Aorta (tissue), 4 donors: Measurements from ENCODE around the gene BSPRY. TPM values are rescaled to one million over a fixed set of nuclear protein-coding genes. Genes with fewer than 3 reads are reported as not detected.

Experiments used
- polyA plus RNA-seq, 2 donors: library from polyadenylated mRNA; stranded (reverse); fragments of 200-250 nt; gene quantifications; one replicate each; pipeline ENCODE4 v1.2.3, GENCODE V29; 2013
- total RNA-seq, 2 donors: library from RNA; stranded (reverse); fragmentation: NEBNext Ultra II Directional; extraction: Animal tissue kit (Norgen Biotek cat#: 25700); gene quantifications; one replicate each; pipeline ENCODE4 v1.2.1, GENCODE V29; 2021
- donor health status: healthy with polysubstance abuse.
- donor health status: Bipolar disorder and iron deficiency.
- donor health status: DM: no; HTN: no; CAD: no.
- donor health status: DM: yes; HTN: yes; CAD: no.

Gene BSPRY
- total and polyA plus RNA-seq, 4 donors = 0.18 to 2.6 (median 0.34) TPM

Other genes starting within 250 kb of the BSPRY start
- 10 to 100 TPM; 13.2 to 14.0 TPM for gene SLC31A2, start 198.5 kb upstream of the BSPRY start, total RNA-seq
- gene SLC31A2, start 198.5 kb upstream of the BSPRY start, polyA plus RNA-seq = 10 to 100 TPM in 1 of 2 donors, 1 to 10 TPM in 1; 3.1 to 11.0 TPM
- 10 to 100 TPM; 26.4 to 48.3 TPM for gene FKBP15, start 128.3 kb upstream of the BSPRY start, total RNA-seq
- 10 to 100 TPM in 1 of 2 donors, 1 to 10 TPM in 1; 8.4 to 13.9 TPM for gene FKBP15, start 128.3 kb upstream of the BSPRY start, polyA plus RNA-seq
- gene SLC31A1, start 128.0 kb upstream of the BSPRY start, total RNA-seq = 10 to 100 TPM; 16.6 to 17.1 TPM
- 1 to 10 TPM; 6.0 to 9.4 TPM for gene SLC31A1, start 128.0 kb upstream of the BSPRY start, polyA plus RNA-seq
- 10 to 100 TPM; 23.1 to 23.8 TPM for gene CDC26, start 74.0 kb upstream of the BSPRY start, total RNA-seq
- gene CDC26, start 74.0 kb upstream of the BSPRY start, polyA plus RNA-seq = 100 to 1,000 TPM in 1 of 2 donors, 10 to 100 TPM in 1; 42.1 to 134 TPM
- 10 to 100 TPM; 12.8 to 12.9 TPM for gene PRPF4, start 73.9 kb upstream of the BSPRY start, total RNA-seq
- gene PRPF4, start 73.9 kb upstream of the BSPRY start, polyA plus RNA-seq = 10 to 100 TPM in 1 of 2 donors, 1 to 10 TPM in 1; 8.4 to 12.0 TPM
- not detected for gene RNF183, start 46.2 kb upstream of the BSPRY start, total RNA-seq
- not detected for gene RNF183, start 46.2 kb upstream of the BSPRY start, polyA plus RNA-seq
- 1 to 10 TPM; 1.1 to 2.1 TPM for gene WDR31, start 9.3 kb upstream of the BSPRY start, total RNA-seq
- 1 to 10 TPM in 1 of 2 donors, under 1 TPM in 1; 0.54 to 1.1 TPM for gene WDR31, start 9.3 kb upstream of the BSPRY start, polyA plus RNA-seq
- gene HDHD3, start 27.4 kb downstream of the BSPRY start, total RNA-seq = 10 to 100 TPM in 1 of 2 donors, 1 to 10 TPM in 1; 8.2 to 13.5 TPM
- gene HDHD3, start 27.4 kb downstream of the BSPRY start, polyA plus RNA-seq = 10 to 100 TPM; 21.7 to 23.7 TPM
- 10 to 100 TPM; 26.3 to 40.8 TPM for gene ALAD, start 51.7 kb downstream of the BSPRY start, total RNA-seq
- gene ALAD, start 51.7 kb downstream of the BSPRY start, polyA plus RNA-seq = 10 to 100 TPM; 42.9 to 54.6 TPM
- gene POLE3, start 61.1 kb downstream of the BSPRY start, total RNA-seq = 10 to 100 TPM; 23.1 to 25.2 TPM
- 10 to 100 TPM; 26.1 to 35.2 TPM for gene POLE3, start 61.1 kb downstream of the BSPRY start, polyA plus RNA-seq
- gene C9orf43, start 61.2 kb downstream of the BSPRY start, total RNA-seq = under 1 TPM in 1 of 2 donors, not detected in 1; 0.18 TPM
- not detected for gene C9orf43, start 61.2 kb downstream of the BSPRY start, polyA plus RNA-seq
- gene RGS3, start 114.2 kb downstream of the BSPRY start, total RNA-seq = 100 to 1,000 TPM; 157 to 161 TPM
- 100 to 1,000 TPM in 1 of 2 donors, 10 to 100 TPM in 1; 74.3 to 142 TPM for gene RGS3, start 114.2 kb downstream of the BSPRY start, polyA plus RNA-seq